ENCODE measurements around the gene RYK. TPM values are rescaled to one million over a fixed set of nuclear protein-coding genes. Genes with fewer than 3 reads are reported as not detected.

The RYK gene
- total and polyA plus RNA-seq, 2 experiments from 2014 or later, result 24.9 to 94.8 TPM

GRCh38 chr3:134179508-134179907, 71.2 kb downstream of the RYK start:
- no peaks in the 10 kb centered on the region; the same call in 1 of the 2 replicates for H4K20me1 ChIP-seq (replicated peaks; ENCODE audit: insufficient read depth)
- H3K9me2 ChIP-seq (ENCODE audit: insufficient read depth), result no peaks in the 10 kb centered on the region
- H3K27me3 ChIP-seq (ENCODE audit: insufficient read depth), result no peaks in the 10 kb centered on the region
- peaks cover 4% of the 10 kb centered on the region; the same call in 1 of the 2 replicates for H3K36me3 ChIP-seq (ENCODE audit: insufficient read depth)
- no peak for TF ChIP-seq EZH2 (IDR thresholded peaks at IDR 0.05; ENCODE audit: low read depth, unreplicated experiment)
- no peak for TF ChIP-seq NANOG (IDR thresholded peaks at IDR 0.05; ENCODE audit: borderline replicate concordance)
- no peak for TF ChIP-seq CTCF (conservative IDR thresholded peaks at IDR 0.05; ENCODE audit: low read depth in 2 of 2)
- no peak for TF ChIP-seq ZNF462 (CRISPR knock-in tag; IDR thresholded peaks at IDR 0.05)
- TF ChIP-seq REST (IDR thresholded peaks at IDR 0.05; ENCODE audit: unreplicated experiment), result no peak
- H3K4me3 ChIP-seq, result no peak overlapping the region
- Mint-ChIP-seq H3K9me3 (no peaks in the 10 kb centered on the region), H3K36me3 (ENCODE audit: low read depth) (peaks cover 31% of the 10 kb centered on the region), H3K4me3 (no peak overlapping the region), H3K27ac (no peak overlapping the region), H3K4me1 (peaks cover 7% of the 10 kb centered on the region; the same call in 2 of the 3 replicates), H3K27me3 (ENCODE audit: insufficient read depth, low read depth, poor library complexity) (no peaks in the 10 kb centered on the region)
- DNase-seq (ENCODE audit: low spot score) (no peak), ATAC-seq (no peak)
- H3K79me2 ChIP-seq (replicated peaks; ENCODE audit: insufficient read depth), result no peaks in the 10 kb centered on the region
- no peak overlapping the region for H3K27ac ChIP-seq (ENCODE audit: low read depth)
- no peaks in the 10 kb centered on the region for H3F3A ChIP-seq (replicated peaks; ENCODE audit: low read depth)
- H3K4me1 ChIP-seq (ENCODE audit: insufficient read depth), result peaks cover 9% of the 10 kb centered on the region; the same call in 1 of the 2 replicates
- H2AFZ ChIP-seq, result no peak overlapping the region
- H3K4me2 ChIP-seq, result no peak overlapping the region
